ENCODE measurements around the gene DEAF1. TPM values are rescaled to one million over a fixed set of nuclear protein-coding genes. Genes with fewer than 3 reads are reported as not detected.

Gene DEAF1
- total and polyA plus RNA-seq, 10 of the 15 experiments (the other 5 are each of a cell fraction or from before 2014, with no cell fraction given), result 0.68 to 51.3 (median 25.9) TPM

GRCh38 chr11:695538-696248 lies 671 bp upstream of the DEAF1 start, which contains the start of gene TMEM80 (continued):
- TF ChIP-seq SMAD5 (IDR thresholded peaks at IDR 0.05; ENCODE audit: low read depth) (no peak), ASH2L (IDR thresholded peaks at IDR 0.05; ENCODE audit: borderline replicate concordance, low read depth) (0 out of 2 replicates have a peak, but pooled peaks have one; percentile 25), KLF5 (IDR thresholded peaks at IDR 0.05; ENCODE audit: partially characterized antibody) (peak; percentile 69), ZBTB40 (IDR thresholded peaks at IDR 0.05; ENCODE audit: borderline replicate concordance) (0 out of 2 replicates have a peak, but pooled peaks have one; percentile 19), NR2C2 (IDR thresholded peaks at IDR 0.05; ENCODE audit: borderline replicate concordance, control insufficient read depth, insufficient read length, low read depth) (no peak), MTA2 (IDR thresholded peaks at IDR 0.05; ENCODE audit: low read depth) (no peak), CEBPZ (IDR thresholded peaks at IDR 0.05; ENCODE audit: low read depth, low read length) (no peak), RAD21 (IDR thresholded peaks at IDR 0.05; ENCODE audit: insufficient read depth, low read depth, low read length) (no peak), CREM (IDR thresholded peaks at IDR 0.05; ENCODE audit: low read depth) (0 out of 2 replicates have a peak, but pooled peaks have one; percentile 12), ESRRA (IDR thresholded peaks at IDR 0.05; ENCODE audit: low read length) (no peak), MXI1 (IDR thresholded peaks at IDR 0.05; ENCODE audit: low read depth, low read length) (no peak; the same call in 1 of the 2 replicates), IKZF2 (IDR thresholded peaks at IDR 0.05) (peak; percentile 18 to 31; a peak in 1 of 4 replicates), SPI1 (IDR thresholded peaks at IDR 0.05; ENCODE audit: borderline replicate concordance, insufficient read depth, low read depth, low read length) (no peak; the same call in 1 of the 2 replicates), ZNF622 (IDR thresholded peaks at IDR 0.05) (no peak), HDAC2 (IDR thresholded peaks at IDR 0.05) (no peak), YY1 (IDR thresholded peaks at IDR 0.05; ENCODE audit: low read depth, low read length) (peak; percentile 96), YBX1 (IDR thresholded peaks at IDR 0.05) (no peak), SKIL (IDR thresholded peaks at IDR 0.05; ENCODE audit: low read depth, poor library complexity, severe bottlenecking) (no peak), BHLHE40 (IDR thresholded peaks at IDR 0.05; ENCODE audit: borderline replicate concordance in 1 of 2, low read depth in 2 of 2, low read length in 1 of 2) (peak in 1 of 2 experiments; percentile 82; a peak in 3 of 4 replicates), KAT2A (conservative IDR thresholded peaks at IDR 0.05; ENCODE audit: control insufficient read depth, low read depth, low read length) (no peak), STAT1 (conservative IDR thresholded peaks at IDR 0.05) (no peak)

All from GM12878 (cell line).